HG03460 (cell line): ENCODE measurements around the gene ITGA5.
A peak's percentile ranks its signal among the peaks of the same experiment; 100 is the strongest.

Source experiments
- ATAC-seq: cut with Tn5 transposase; IDR thresholded peaks from one replicate; pipeline ENCODE4 v1.9.1; 2021; ENCODE audit not compliant: unreplicated experiment

Gene ITGA5

DNA sequence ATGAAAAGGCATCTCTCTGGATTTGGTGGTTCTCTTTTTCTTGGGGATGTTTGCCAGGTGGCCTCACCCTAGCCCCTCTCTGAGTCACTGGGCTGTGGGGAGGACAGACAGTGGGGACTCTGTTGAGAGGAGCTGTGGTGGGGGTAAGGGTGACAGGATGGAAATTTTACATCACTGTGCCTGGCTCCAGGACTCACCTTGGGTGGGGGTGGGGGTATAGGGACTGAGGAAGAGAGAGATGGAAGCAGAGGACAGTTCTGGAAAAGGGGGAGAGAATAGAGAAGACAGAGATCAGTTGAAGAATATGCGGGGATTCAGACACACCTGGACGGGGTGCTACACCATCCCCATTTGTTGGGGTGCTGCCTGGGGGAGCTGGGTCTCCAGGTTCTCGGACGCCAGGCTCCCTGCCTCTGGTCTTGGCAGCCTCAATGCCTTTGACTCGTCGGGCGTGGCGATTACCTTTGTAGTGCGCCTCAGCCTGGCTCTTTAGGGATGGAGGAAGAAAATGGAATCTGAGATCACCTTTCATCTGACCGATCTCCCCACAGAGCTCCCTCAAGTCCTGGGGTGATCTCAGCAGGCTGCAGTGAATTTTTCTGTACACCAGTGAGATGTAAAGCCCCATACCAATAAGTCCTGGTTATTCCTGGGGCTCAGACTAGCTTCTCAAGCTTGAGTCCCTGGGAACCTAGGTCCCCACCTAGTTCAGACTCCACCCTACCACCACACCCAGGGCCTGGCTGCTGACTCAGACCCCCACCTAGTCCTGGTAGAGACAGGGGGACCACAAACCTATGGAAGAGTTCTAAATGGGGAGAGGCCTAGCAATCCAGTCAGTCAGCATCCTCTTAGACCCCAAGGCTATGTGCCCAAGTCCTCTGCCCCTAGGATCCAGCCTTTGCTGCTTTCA is 45.2 kb downstream of the ITGA5 start:
- no peak for ATAC-seq

- ATAC-seq, result no peak
Observed at GRCh38 chr12:54372113-54372806, 46.8 kb downstream of the ITGA5 start.

GRCh38 chr12:54371328-54372112 is 47.5 kb downstream of the ITGA5 start:
- no peak for ATAC-seq

- ATAC-seq, result no peak
Observed at GRCh38 chr12:54370171-54370730, 48.8 kb downstream of the ITGA5 start.

DNA sequence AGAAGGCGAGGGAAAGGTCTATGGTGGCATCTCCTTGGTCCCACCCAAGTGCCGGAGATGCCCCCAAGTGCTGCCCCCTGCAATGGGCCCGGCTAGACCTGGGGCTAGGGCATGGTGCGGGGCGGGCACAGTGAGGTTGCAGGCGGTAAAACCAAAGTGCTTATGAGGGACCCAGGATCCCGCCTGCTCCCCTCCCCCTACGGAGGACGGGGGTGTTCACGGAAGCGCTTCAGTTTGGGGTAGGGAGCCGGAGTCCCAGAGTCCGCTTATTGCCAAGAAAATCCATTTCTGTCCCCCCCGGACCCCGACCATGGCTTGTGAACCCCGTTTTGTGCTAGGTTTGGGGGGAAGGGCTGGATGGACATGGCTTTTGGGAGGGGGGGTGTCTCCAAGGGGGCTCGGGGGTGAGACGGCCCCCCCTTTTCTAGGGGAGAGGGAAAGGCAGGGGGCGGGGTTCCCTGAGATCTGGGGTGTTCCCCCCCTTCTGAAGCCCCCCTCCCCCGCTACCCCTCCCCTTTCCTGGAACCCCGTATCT is 49.4 kb downstream of the ITGA5 start:
- no peak for ATAC-seq

- ATAC-seq, result peak; percentile 71
Observed at GRCh38 chr12:54368709-54369596, 50.1 kb downstream of the ITGA5 start.

DNA sequence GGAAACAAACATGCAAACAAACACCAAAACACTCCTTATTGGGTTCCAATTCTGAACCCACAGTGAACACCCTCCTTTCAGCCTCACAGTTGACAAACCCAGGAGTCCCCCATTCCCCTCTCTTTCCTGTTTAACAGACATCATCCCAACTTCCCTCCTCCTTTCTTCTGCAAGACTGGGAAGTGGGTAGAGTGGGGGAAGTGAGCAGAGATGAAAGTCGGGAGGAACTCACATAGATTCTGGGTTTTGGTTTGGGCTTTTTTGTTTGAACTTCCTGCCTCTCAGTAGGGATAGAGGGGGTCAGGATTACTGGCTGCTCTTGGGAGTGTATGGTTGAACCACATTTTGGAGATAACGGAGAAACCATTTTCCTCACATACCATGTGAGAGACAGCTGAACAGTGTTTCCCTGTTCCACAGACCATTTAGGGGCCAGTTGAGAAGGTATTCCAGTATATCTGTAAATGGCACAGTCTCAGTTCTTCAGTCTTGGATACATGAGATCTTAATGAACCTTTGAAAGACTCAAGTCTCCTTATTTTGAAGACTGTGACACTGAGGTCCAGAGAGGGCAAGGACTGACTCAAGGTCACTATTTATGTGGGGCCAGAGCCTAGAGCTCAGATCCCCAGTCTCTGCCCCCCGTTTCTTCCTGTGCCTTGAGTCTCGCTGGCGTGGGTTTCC is 50.9 kb downstream of the ITGA5 start:
- ATAC-seq, result no peak

DNA sequence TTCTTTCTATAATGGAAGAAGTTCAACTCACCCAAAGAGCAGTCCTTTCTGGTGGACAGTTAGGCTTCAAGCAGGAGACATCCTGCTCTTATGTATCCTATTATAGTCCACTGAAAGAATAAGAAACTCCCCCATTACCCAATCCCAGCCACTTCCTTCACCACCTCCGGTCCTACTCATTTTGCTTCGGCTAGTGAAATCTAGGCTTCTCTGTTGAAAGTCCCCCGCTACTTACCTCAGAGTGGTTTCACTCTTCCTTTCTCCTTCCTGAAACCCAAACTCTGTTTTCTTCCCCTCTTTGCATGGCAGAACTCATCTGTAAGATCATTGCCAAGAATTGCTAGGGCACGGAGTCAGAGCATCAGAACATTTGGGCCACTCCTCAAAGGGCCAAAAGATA is 54.7 kb downstream of the ITGA5 start, which contains the start of gene GPR84:
Gene GPR84 (minus strand): TSS at position 74 of the 400 bp plus-strand sequence. CDS start 635 bp downstream, outside the sequence.
- no peak for ATAC-seq

GRCh38 chr12:54363618-54364017 is 55.4 kb downstream of the ITGA5 start:
- no peak for ATAC-seq

DNA sequence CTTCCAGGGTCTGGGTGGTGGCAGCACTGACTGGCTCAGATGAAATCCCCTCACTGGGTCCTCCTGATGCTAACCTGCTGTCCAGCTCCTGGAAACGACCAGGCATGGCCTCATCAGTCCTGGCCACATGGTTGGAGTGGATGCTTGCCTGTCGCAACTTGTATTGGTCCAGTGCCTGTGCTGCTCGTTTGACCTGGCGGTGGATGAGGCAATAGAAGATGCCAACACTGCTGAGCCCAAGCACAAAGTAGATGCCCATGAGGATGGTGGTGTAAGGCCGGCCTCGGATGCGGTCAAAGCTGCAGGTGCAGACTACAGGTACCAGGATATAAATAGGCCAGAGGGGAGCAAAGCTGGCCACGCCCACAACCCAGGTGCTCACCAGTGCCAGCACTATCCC is 56.0 kb downstream of the ITGA5 start:
- no peak for ATAC-seq

- no peak for ATAC-seq
Observed at GRCh38 chr12:54360717-54361456, 58.2 kb downstream of the ITGA5 start.

GRCh38 chr12:54359762-54360351 is 59.2 kb downstream of the ITGA5 start:
- no peak for ATAC-seq

DNA sequence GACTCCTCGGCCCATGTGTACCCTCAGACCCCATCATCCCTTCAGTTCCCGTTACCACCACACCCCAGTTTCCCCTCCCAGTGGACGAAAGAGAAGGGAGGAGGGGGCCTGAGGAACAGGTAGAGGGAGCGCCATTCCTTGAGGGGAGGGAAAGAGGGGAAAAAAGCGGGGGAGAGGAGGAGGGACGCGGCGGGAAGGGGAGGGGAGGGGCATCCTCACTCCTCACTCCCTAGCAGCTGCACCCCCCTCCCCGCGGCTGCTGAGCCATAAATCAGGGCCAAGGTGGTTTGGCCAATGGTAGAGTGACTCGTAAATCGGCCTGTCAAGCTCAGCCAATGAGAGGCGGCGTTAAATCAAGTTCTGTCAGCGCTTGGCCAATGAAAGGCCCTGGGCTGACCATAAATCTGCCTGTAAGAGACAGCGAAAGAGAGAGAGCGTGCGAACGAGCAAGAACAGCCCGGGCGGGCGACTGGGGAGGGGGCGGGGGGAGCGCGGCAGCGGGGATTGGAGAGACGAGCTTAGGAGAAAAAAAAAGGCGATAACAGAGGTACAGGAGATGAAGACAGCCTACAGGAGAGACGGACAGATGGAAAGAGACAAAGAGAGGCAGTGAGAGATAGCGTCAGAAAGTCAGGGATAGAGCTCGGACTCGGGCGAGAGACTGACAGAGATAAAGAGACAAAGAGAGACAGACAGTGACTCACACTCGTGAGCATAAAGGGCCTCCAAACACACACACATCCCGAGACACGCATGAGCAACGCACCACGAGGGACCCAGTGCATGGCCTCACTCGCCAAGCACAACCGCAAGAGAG is 59.9 kb downstream of the ITGA5 start:
- ATAC-seq, result peak; percentile 96

GRCh38 chr12:54358191-54358944 is 60.7 kb downstream of the ITGA5 start:
- ATAC-seq, result peak; percentile 26

DNA sequence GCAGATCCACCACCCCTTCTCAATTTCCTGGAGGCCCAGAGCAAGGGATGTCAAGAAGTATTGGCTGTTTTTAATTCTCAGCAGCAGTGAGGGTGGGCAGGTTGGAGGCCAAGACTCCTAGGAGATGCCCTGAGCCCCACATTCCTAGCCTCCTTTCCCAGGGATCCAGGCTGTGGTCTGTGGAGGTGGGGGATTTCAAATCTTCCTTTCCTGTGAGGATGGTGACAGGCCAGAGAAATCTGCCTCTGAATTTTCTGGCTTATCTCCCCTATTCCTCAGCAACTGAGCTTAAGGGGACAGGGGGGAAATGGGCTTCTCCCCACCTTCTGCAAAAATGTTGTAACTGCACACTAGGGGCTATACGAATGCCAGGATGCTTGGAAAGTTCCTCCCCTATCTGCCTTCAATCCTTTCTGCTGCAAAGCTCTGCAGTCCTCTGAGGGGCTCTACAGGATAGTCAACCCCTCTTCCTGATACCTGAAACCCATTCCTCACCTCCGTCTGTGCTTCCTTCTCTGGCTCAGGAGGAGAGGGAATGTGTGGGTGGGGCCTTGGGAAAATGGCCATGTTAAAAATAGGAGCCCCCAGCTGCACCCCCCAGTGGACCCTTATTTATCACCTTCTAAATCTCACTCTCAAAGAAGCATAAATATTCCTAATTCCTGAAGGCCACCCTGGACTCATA is 61.4 kb downstream of the ITGA5 start:
- no peak for ATAC-seq

- no peak for ATAC-seq
Observed at GRCh38 chr12:54356951-54357356, 62.1 kb downstream of the ITGA5 start.
